CD4-positive, alpha-beta memory T cell (primary cell): ENCODE data around the gene CLEC4F. TPM values are rescaled to one million over a fixed set of nuclear protein-coding genes. Genes with fewer than 3 reads are reported as not detected.

ENCODE experiments used
- CTCF ChIA-PET: fragments of 350-600 bp; sonication (Branson Sonifier 250); formaldehyde crosslinking; loops from one replicate; lab custom pipeline; 2021; ENCODE audit warnings: inconsistent platforms; ENCODE audit not compliant: partially characterized antibody; lab: Charles Lee
- POLR2A ChIA-PET: fragments of 350-600 bp; sonication (Branson Sonifier 250); formaldehyde crosslinking; loops from one replicate; lab custom pipeline; 2021; ENCODE audit not compliant: partially characterized antibody; lab: Charles Lee
- DNase-seq, 5 donors: peaks; one replicate each; pipeline versions ENCODE4 v3.0.0 to v3.0.0-alpha.2; 2020 to 2022; ENCODE audit warnings: mixed read lengths in 1 of 5
- H3K27ac ChIP-seq: one replicate; pipeline ENCODE4 v1.7.0; 2013; ENCODE audit warnings: low read depth, low read length
- H3K27me3 ChIP-seq: 2 replicates; pipeline ENCODE4 v1.7.0; 2013; ENCODE audit warnings: mild to moderate bottlenecking, low read length, moderate library complexity; ENCODE audit not compliant: insufficient read depth
- H3K36me3 ChIP-seq: 2 replicates; pipeline ENCODE4 v1.7.0; 2013; ENCODE audit warnings: mild to moderate bottlenecking, low read length, moderate library complexity; ENCODE audit not compliant: insufficient read depth
- H3K4me1 ChIP-seq: 2 replicates; pipeline ENCODE4 v1.7.0; 2013; ENCODE audit warnings: mild to moderate bottlenecking, low read length, moderate library complexity; ENCODE audit not compliant: insufficient read depth
- H3K4me3 ChIP-seq, 2 donors: one replicate each; pipeline ENCODE4 v1.7.0; 2013; ENCODE audit warnings: low read length in 2 of 2, mild to moderate bottlenecking in 1 of 2
- H3K9me3 ChIP-seq, 2 donors: one replicate each; pipeline ENCODE4 v1.7.0; 2013; ENCODE audit warnings: low read length in 2 of 2, control low read depth in 1 of 2; ENCODE audit not compliant: control insufficient read depth in 1 of 2
- H3K27ac Mint-ChIP-seq, 7 donors: one replicate each; pipeline ENCODE4 v1.8.0; 2020 to 2021; ENCODE audit warnings: mixed read lengths in 7 of 7, mild to moderate bottlenecking in 6 of 7, inconsistent platforms in 3 of 7, moderate library complexity in 3 of 7
- H3K27me3 Mint-ChIP-seq, 2 donors: one replicate each; pipeline ENCODE4 v1.8.0; 2020 to 2021; ENCODE audit warnings: mixed read lengths in 2 of 2
- H3K36me3 Mint-ChIP-seq, 2 donors: one replicate each; pipeline ENCODE4 v1.8.0; 2020 to 2021; ENCODE audit warnings: mixed read lengths in 2 of 2, inconsistent platforms in 1 of 2, mild to moderate bottlenecking in 1 of 2
- H3K4me1 Mint-ChIP-seq, 4 donors: one replicate each; pipeline ENCODE4 v1.8.0; 2020 to 2021; ENCODE audit warnings: mixed read lengths in 4 of 4, mild to moderate bottlenecking in 1 of 4
- H3K4me3 Mint-ChIP-seq, 8 donors: one replicate each; pipeline ENCODE4 v1.8.0; 2020 to 2021; ENCODE audit warnings: mixed read lengths in 8 of 8, mild to moderate bottlenecking in 7 of 8, moderate library complexity in 6 of 8, inconsistent platforms in 3 of 8
- H3K9me3 Mint-ChIP-seq, 8 donors: one replicate each; pipeline ENCODE4 v1.8.0; 2020 to 2021; ENCODE audit warnings: mixed read lengths in 8 of 8, mild to moderate bottlenecking in 5 of 8, inconsistent platforms in 3 of 8, moderate library complexity in 1 of 8
- intact Hi-C: fragments of 100-400 bp; cut with micrococcal nuclease; formaldehyde crosslinking; loops from one replicate; pipeline ENCODE4 v1.15.1; 2023
- polyA plus RNA-seq, 2 donors: library from polyadenylated mRNA; unstranded; fragments of 300-500 nt; fragmentation: Illumina TruSeq; gene quantifications; one replicate each; pipeline ENCODE4 v1.2.3, GENCODE V29; 2021
- total RNA-seq, 2 experiments: library from RNA; stranded (reverse); gene quantifications; one replicate each; pipeline ENCODE4 v1.2.3, GENCODE V29; 2021

The CLEC4F gene
- total and polyA plus RNA-seq, 4 experiments from 2014 or later = not detected

GRCh38 chr2:70797506-70797905 is 22.9 kb downstream of the CLEC4F start:
- H3K4me1 ChIP-seq = no peaks in the 10 kb centered on the region
- peaks cover 0 to 10% (median 4%) of the 10 kb centered on the region in 8 donors for H3K9me3 Mint-ChIP-seq
- H3K4me3 Mint-ChIP-seq = no peak overlapping the region
- H3K9me3 ChIP-seq = no peaks in the 10 kb centered on the region
- no peaks in the 10 kb centered on the region for H3K36me3 ChIP-seq
- no peak for DNase-seq
- H3K27ac Mint-ChIP-seq = no peak overlapping the region
- no peak overlapping the region for H3K27ac ChIP-seq
- H3K4me1 Mint-ChIP-seq = no peaks in the 10 kb centered on the region
- peaks cover 0 to 7% of the 10 kb centered on the region in 2 donors for H3K36me3 Mint-ChIP-seq
- intact Hi-C loops = no loop called here
- no peaks in the 10 kb centered on the region for H3K27me3 ChIP-seq
- CTCF ChIA-PET = no interaction called here
- H3K27me3 Mint-ChIP-seq = peaks cover 12 to 25% of the 10 kb centered on the region in 2 donors
- POLR2A ChIA-PET = no interaction called here
- no peak overlapping the region for H3K4me3 ChIP-seq

GRCh38 chr2:70796262-70796661 is 24.1 kb downstream of the CLEC4F start:
- H3K27ac Mint-ChIP-seq = no peak overlapping the region
- Histone ChIP-seq H3K9me3 (no peaks in the 10 kb centered on the region), H3K27ac (no peak overlapping the region), H3K4me1 (no peaks in the 10 kb centered on the region), H3K36me3 (no peaks in the 10 kb centered on the region), H3K4me3 (no peak overlapping the region), H3K27me3 (peaks cover 9% of the 10 kb centered on the region)
- ChIA-PET CTCF (no interaction called here), POLR2A (interaction anchor here (0.9 kb wide), 1 partner anchor 138 kb away, joined by 3 read pairs; no protein-coding TSS in a partner anchor)
- H3K4me3 Mint-ChIP-seq = no peak overlapping the region
- intact Hi-C loops = no loop called here
- H3K4me1 Mint-ChIP-seq = no peaks in the 10 kb centered on the region
- peaks cover 18 to 34% of the 10 kb centered on the region in 2 donors for H3K27me3 Mint-ChIP-seq
- no peak for DNase-seq
- H3K36me3 Mint-ChIP-seq = peaks cover 0 to 7% of the 10 kb centered on the region in 2 donors
- peaks cover 0 to 10% (median 4%) of the 10 kb centered on the region in 8 donors for H3K9me3 Mint-ChIP-seq

GRCh38 chr2:70795164-70795995 is 25.0 kb downstream of the CLEC4F start:
- no peaks in the 10 kb centered on the region for H3K9me3 ChIP-seq
- Mint-ChIP-seq H3K36me3 (peaks cover 0 to 7% of the 10 kb centered on the region in 2 donors), H3K9me3 (peaks cover 0 to 10% (median 4%) of the 10 kb centered on the region in 8 donors), H3K27me3 (peaks cover 22 to 37% of the 10 kb centered on the region in 2 donors), H3K27ac (no peak overlapping the region), H3K4me3 (no peak overlapping the region), H3K4me1 (peaks cover 0 to 4% (median 0%) of the 10 kb centered on the region in 4 donors)
- no peak overlapping the region for H3K27ac ChIP-seq
- no peak overlapping the region for H3K4me3 ChIP-seq
- POLR2A ChIA-PET = no interaction called here
- no peaks in the 10 kb centered on the region for H3K4me1 ChIP-seq
- CTCF ChIA-PET = interaction anchor here (0.6 kb wide), 1 partner anchor 155 kb away, joined by 3 read pairs; no protein-coding TSS in a partner anchor
- peaks cover 13% of the 10 kb centered on the region for H3K27me3 ChIP-seq
- intact Hi-C loops = no loop called here
- DNase-seq = no peak
- H3K36me3 ChIP-seq = no peaks in the 10 kb centered on the region

GRCh38 chr2:70793450-70793849 is 26.9 kb downstream of the CLEC4F start:
- DNase-seq = no peak
- POLR2A ChIA-PET = no interaction called here
- H3K27ac Mint-ChIP-seq = no peak overlapping the region

GRCh38 chr2:70790136-70790828 is 30.1 kb downstream of the CLEC4F start, which contains the start of gene FIGLA:
TSS of gene FIGLA (minus strand) at chr2:70790643. CDS start at chr2:70790638, 5 bp downstream.
- H3K4me1 ChIP-seq = peaks cover 7% of the 10 kb centered on the region
- peaks cover 40% of the 10 kb centered on the region for H3K27me3 ChIP-seq
- no peak within 1 kb of the TSS for H3K27ac ChIP-seq
- Mint-ChIP-seq H3K27ac (peak within 1 kb of the TSS in 2 of 7 donors; percentile 23 to 59), H3K36me3 (no peaks in the 10 kb centered on the region), H3K27me3 (peaks cover 43 to 54% of the 10 kb centered on the region in 2 donors), H3K9me3 (no peaks in the 10 kb centered on the region), H3K4me3 (peak within 1 kb of the TSS; percentile 41 to 89 (median 83)), H3K4me1 (peaks cover 6 to 14% (median 7%) of the 10 kb centered on the region in 4 donors)
- H3K4me3 ChIP-seq = peak within 1 kb of the TSS in 1 of 2 donors; percentile 23
- no peaks in the 10 kb centered on the region for H3K9me3 ChIP-seq
- ChIA-PET POLR2A (no interaction called here), CTCF (interaction anchor here (1.1 to 2.5 kb wide), 4 partner anchors 12 to 156 kb away, joined by 3 to 5 read pairs (median 4); no protein-coding TSS in a partner anchor)
- DNase-seq = no peak
- H3K36me3 ChIP-seq = no peaks in the 10 kb centered on the region
- intact Hi-C loops = no loop called here

More at GRCh38 chr2:70793450-70793849, 26.9 kb downstream of the CLEC4F start:
- H3K27ac ChIP-seq = no peak overlapping the region
- peaks cover 27 to 37% of the 10 kb centered on the region in 2 donors for H3K27me3 Mint-ChIP-seq
- CTCF ChIA-PET = interaction anchor here (1.4 kb wide), 1 partner anchor 8 kb away, joined by 4 read pairs; no protein-coding TSS in a partner anchor
- no peak overlapping the region for H3K4me3 Mint-ChIP-seq
- no peaks in the 10 kb centered on the region for H3K36me3 Mint-ChIP-seq
- peaks cover 23% of the 10 kb centered on the region for H3K27me3 ChIP-seq
- peaks cover 5 to 11% (median 6%) of the 10 kb centered on the region in 4 donors for H3K4me1 Mint-ChIP-seq
- H3K36me3 ChIP-seq = no peaks in the 10 kb centered on the region
- intact Hi-C loops = no loop called here
- H3K4me3 ChIP-seq = no peak overlapping the region
- H3K4me1 ChIP-seq = peaks cover 7% of the 10 kb centered on the region
- no peaks in the 10 kb centered on the region for H3K9me3 ChIP-seq
- H3K9me3 Mint-ChIP-seq = no peaks in the 10 kb centered on the region

- CTCF ChIA-PET = interaction anchor here (0.5 to 2.5 kb wide), 5 partner anchors 11 to 1487 kb away, joined by 3 to 5 read pairs (median 4); no protein-coding TSS in a partner anchor
- H3K36me3 ChIP-seq = no peaks in the 10 kb centered on the region
- H3K27me3 Mint-ChIP-seq = peaks cover 41 to 54% of the 10 kb centered on the region in 2 donors
- peak in 4 of 5 donors; percentile 30 to 43 (median 34) for DNase-seq
- peak overlapping the region in 1 of 2 donors; percentile 23 for H3K4me3 ChIP-seq
- no peaks in the 10 kb centered on the region for H3K9me3 Mint-ChIP-seq
- H3K4me1 ChIP-seq = peaks cover 7% of the 10 kb centered on the region
- POLR2A ChIA-PET = no interaction called here
- no peaks in the 10 kb centered on the region for H3K36me3 Mint-ChIP-seq
- peaks cover 6 to 17% (median 8%) of the 10 kb centered on the region in 4 donors for H3K4me1 Mint-ChIP-seq
- no peaks in the 10 kb centered on the region for H3K9me3 ChIP-seq
- intact Hi-C loops = no loop called here
- H3K27ac Mint-ChIP-seq = peak overlapping the region in 2 of 7 donors; percentile 23 to 59
- peaks cover 40% of the 10 kb centered on the region for H3K27me3 ChIP-seq
- peak overlapping the region; percentile 41 to 89 (median 83) for H3K4me3 Mint-ChIP-seq
- no peak overlapping the region for H3K27ac ChIP-seq
Observed at GRCh38 chr2:70789304-70790135, 30.9 kb downstream of the CLEC4F start.
